ENCODE data around the gene PRCD. TPM values are rescaled to one million over a fixed set of nuclear protein-coding genes. Genes with fewer than 3 reads are reported as not detected.

PRCD gene
- total and polyA plus RNA-seq, 3 donors from 2014 or later, result 3.2 to 4.6 (median 3.8) TPM

- TF ChIP-seq CTCF (IDR thresholded peaks at IDR 0.05) (no peak), POLR2A (IDR thresholded peaks at IDR 0.05) (no peak)
- Histone ChIP-seq H3K27me3 (no peaks in the 10 kb centered on the region), H3K27ac (peak overlapping the region; percentile 80 to 90), H3K9me3 (no peaks in the 10 kb centered on the region), H3K4me1 (peaks cover 36% of the 10 kb centered on the region), H3K4me3 (peak overlapping the region; percentile 62 to 69), H3K36me3 (ENCODE audit: low read depth, missing control alignments) (no peaks in the 10 kb centered on the region)
- WGBS, 2 donors, result 49 to 62% methylated on average over 16 to 17 of the region's 17 CpGs
- intact Hi-C loops (cut with DNase I; ENCODE audit: low total_unique reads), result no loop called here
- DNase-seq, result no peak
These were observed 39.6 kb upstream of the PRCD start for GRCh38 chr17:76500074-76500746.

- Histone ChIP-seq H3K4me1 (peaks cover 36% of the 10 kb centered on the region), H3K9me3 (no peaks in the 10 kb centered on the region), H3K4me3 (peak overlapping the region; percentile 62 to 69), H3K36me3 (ENCODE audit: low read depth, missing control alignments) (no peaks in the 10 kb centered on the region), H3K27me3 (no peaks in the 10 kb centered on the region), H3K27ac (peak overlapping the region; percentile 80 to 90)
- no peak for DNase-seq
- 19 to 29% methylated on average over 10 of the region's 10 CpGs for WGBS, 2 donors
- no peak for TF ChIP-seq POLR2A (IDR thresholded peaks at IDR 0.05)
- TF ChIP-seq CTCF (IDR thresholded peaks at IDR 0.05), result no peak
- intact Hi-C loops (cut with DNase I; ENCODE audit: low total_unique reads), result no loop called here
These were observed 39.2 kb upstream of the PRCD start for GRCh38 chr17:76500747-76501017.

GRCh38 chr17:76501018-76501826 is 38.6 kb upstream of the PRCD start, which contains the start of gene RHBDF2:
Gene RHBDF2 (minus strand): TSS chr17:76501423. CDS start chr17:76481524, 19,899 bp downstream.
- intact Hi-C loops (cut with DNase I; ENCODE audit: low total_unique reads), result no loop called here
- 6 to 10% methylated on average over 17 to 67 of the region's 72 CpGs for WGBS, 2 donors
- no peak for TF ChIP-seq CTCF (IDR thresholded peaks at IDR 0.05)
- TF ChIP-seq POLR2A (IDR thresholded peaks at IDR 0.05), result no peak
- no peaks in the 10 kb centered on the region for H3K27me3 ChIP-seq
- H3K4me1 ChIP-seq, result peaks cover 36% of the 10 kb centered on the region
- peak within 1 kb of the TSS; percentile 62 to 69 for H3K4me3 ChIP-seq
- H3K27ac ChIP-seq, result peak within 1 kb of the TSS; percentile 80 to 90
- peak; percentile 93 for DNase-seq
- H3K36me3 ChIP-seq (ENCODE audit: low read depth, missing control alignments), result no peaks in the 10 kb centered on the region
- H3K9me3 ChIP-seq, result no peaks in the 10 kb centered on the region

- Histone ChIP-seq H3K9me3 (no peaks in the 10 kb centered on the region), H3K36me3 (ENCODE audit: low read depth, missing control alignments) (no peaks in the 10 kb centered on the region), H3K27me3 (no peaks in the 10 kb centered on the region), H3K4me3 (peak overlapping the region; percentile 62 to 69), H3K4me1 (peaks cover 36% of the 10 kb centered on the region), H3K27ac (peak overlapping the region; percentile 65 to 66)
- TF ChIP-seq POLR2A (IDR thresholded peaks at IDR 0.05), result no peak
- no peak for TF ChIP-seq CTCF (IDR thresholded peaks at IDR 0.05)
- intact Hi-C loops (cut with DNase I; ENCODE audit: low total_unique reads), result no loop called here
- 35 to 52% methylated on average over 11 of the region's 11 CpGs for WGBS, 2 donors
- no peak for DNase-seq
These were observed 38.0 kb upstream of the PRCD start for GRCh38 chr17:76501827-76502307.

Data from testis (tissue), 3 donors.